ENCODE results near the gene AEBP1. TPM values are rescaled to one million over a fixed set of nuclear protein-coding genes. Genes with fewer than 3 reads are reported as not detected.
A peak's percentile ranks its signal among the peaks of the same experiment; 100 is the strongest.

Gene AEBP1
- total RNA-seq, 1 donor from 2014 or later = 272 TPM

- peaks cover 7% of the 10 kb centered on the region for H3K27me3 ChIP-seq
- DNase-seq (peak; percentile 40), ATAC-seq (no peak)
- no peaks in the 10 kb centered on the region for H3K4me1 ChIP-seq
- TF ChIP-seq CTCF (IDR thresholded peaks at IDR 0.05) = no peak
- H3K36me3 ChIP-seq = no peaks in the 10 kb centered on the region
- intact Hi-C loops (cut with DNase I) = no loop called here
- no peak overlapping the region for H3K4me3 ChIP-seq
- H3K27ac ChIP-seq = no peak overlapping the region
- no peaks in the 10 kb centered on the region for H3K9me3 ChIP-seq
Measured at GRCh38 chr7:44140341-44140740, 36.2 kb downstream of the AEBP1 start.

- no peak for TF ChIP-seq CTCF (IDR thresholded peaks at IDR 0.05)
- H3K27me3 ChIP-seq = peaks cover 13% of the 10 kb centered on the region
- no peak within 1 kb of the TSS for H3K4me3 ChIP-seq
- intact Hi-C loops (cut with DNase I) = no loop called here
- peak; percentile 32 for DNase-seq
- peaks cover 6% of the 10 kb centered on the region for H3K4me1 ChIP-seq
- H3K36me3 ChIP-seq = no peaks in the 10 kb centered on the region
- no peak within 1 kb of the TSS for H3K27ac ChIP-seq
- ATAC-seq = no peak
- H3K9me3 ChIP-seq = no peaks in the 10 kb centered on the region
Measured at GRCh38 chr7:44141221-44141850, 37.2 kb downstream of the AEBP1 start, which contains the start of gene MYL7. Gene MYL7, minus strand, starts transcription at chr7:44141332. Its CDS starts 27 bp downstream, at chr7:44141305.

- peaks cover 6% of the 10 kb centered on the region for H3K4me1 ChIP-seq
- no peak overlapping the region for H3K4me3 ChIP-seq
- intact Hi-C loops (cut with DNase I) = no loop called here
- H3K27ac ChIP-seq = no peak overlapping the region
- peak; percentile 44 for DNase-seq
- no peak for ATAC-seq
- TF ChIP-seq CTCF (IDR thresholded peaks at IDR 0.05) = no peak
- H3K36me3 ChIP-seq = no peaks in the 10 kb centered on the region
- H3K9me3 ChIP-seq = no peaks in the 10 kb centered on the region
- H3K27me3 ChIP-seq = peaks cover 13% of the 10 kb centered on the region
Measured at GRCh38 chr7:44142028-44142427, 37.9 kb downstream of the AEBP1 start.

GRCh38 chr7:44143646-44144250, 39.6 kb downstream of the AEBP1 start:
- no peak for TF ChIP-seq CTCF (IDR thresholded peaks at IDR 0.05)
- Histone ChIP-seq H3K27ac (no peak overlapping the region), H3K36me3 (no peaks in the 10 kb centered on the region), H3K4me3 (no peak overlapping the region), H3K9me3 (no peaks in the 10 kb centered on the region), H3K4me1 (peaks cover 6% of the 10 kb centered on the region), H3K27me3 (peaks cover 13% of the 10 kb centered on the region)
- intact Hi-C loops (cut with DNase I) = no loop called here
- peak; percentile 29 for DNase-seq
- ATAC-seq = no peak

GRCh38 chr7:44144426-44144967, 40.4 kb downstream of the AEBP1 start:
- intact Hi-C loops (cut with DNase I) = no loop called here
- Histone ChIP-seq H3K4me1 (peaks cover 6% of the 10 kb centered on the region), H3K9me3 (no peaks in the 10 kb centered on the region), H3K27ac (no peak overlapping the region), H3K27me3 (peaks cover 13% of the 10 kb centered on the region), H3K4me3 (no peak overlapping the region), H3K36me3 (no peaks in the 10 kb centered on the region)
- TF ChIP-seq CTCF (IDR thresholded peaks at IDR 0.05) = no peak
- DNase-seq (peak; percentile 25), ATAC-seq (no peak)

All from upper lobe of right lung (tissue), 1 donor.